NCI-H2171 treated with DMSO at 0.1 percent for 48 hours (cell line): Measurements from ENCODE around the gene VIPR2.
"Not testable (repeated sequence)": the region's sequence is repeated elsewhere in the genome, so short reads cannot be mapped to it uniquely, and the experiment has no call there.

ENCODE experiments used
- DNase-seq: peaks from one replicate; lab custom pipeline; 2025; lab: John Stamatoyannopoulos, UW

Gene VIPR2

DNA sequence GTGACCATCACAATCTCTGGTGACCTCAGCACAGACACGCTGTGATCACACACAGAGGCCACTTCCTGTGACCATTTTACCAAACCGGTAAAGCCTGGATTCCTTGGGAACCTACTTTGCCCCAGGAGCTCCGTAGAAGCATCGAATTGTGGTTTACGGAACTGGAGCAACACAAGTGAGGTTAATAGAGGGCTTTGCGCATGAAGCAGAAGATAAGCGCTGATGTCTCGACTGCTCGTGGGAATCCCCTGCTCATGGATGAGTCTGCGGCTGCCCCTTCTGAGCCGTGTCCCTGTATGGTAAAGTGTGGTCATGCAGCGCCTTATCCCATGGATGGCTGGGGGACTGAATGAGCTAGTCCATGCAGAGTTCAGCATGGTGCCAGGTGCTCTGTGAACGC, 53.6 kb downstream of the VIPR2 start:
- DNase-seq = no peak

DNA sequence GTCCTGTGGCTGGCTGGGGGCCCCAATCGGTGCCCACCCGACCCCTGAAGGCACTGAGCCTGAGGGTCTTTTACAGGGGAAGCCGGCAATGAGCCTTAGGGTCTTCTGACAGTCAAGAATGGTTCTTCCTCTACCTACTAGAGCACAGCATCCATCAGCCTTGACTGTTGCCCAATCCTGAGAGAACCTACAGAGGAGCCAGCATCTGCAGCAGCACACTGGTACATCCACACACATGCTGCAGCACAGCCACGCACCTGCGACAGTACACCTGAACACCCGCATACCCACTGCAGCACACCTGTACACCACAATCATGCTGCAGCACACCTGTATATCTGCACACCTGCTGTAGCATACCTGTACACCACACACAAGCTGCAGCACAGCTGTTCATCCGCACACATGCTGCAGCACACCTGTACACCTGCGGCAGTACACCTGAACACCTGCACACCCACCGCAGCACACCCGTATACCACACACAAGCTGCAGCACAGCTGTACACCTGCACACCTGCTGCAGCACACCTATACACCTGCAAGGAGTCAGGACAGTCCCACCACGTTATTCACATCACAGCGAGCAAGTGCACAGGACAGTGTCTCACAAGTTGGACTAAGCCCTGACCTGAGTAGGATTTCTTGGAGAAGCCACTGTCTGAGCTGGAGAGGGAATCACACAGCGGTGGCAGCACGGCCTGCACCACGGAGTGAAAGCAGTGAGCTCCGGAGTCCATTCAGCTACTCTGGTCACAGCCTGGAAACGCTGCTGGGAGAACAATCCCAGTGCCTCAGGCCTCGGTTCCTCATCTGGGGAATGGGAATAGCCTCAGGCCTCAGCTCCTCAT, 56.4 kb downstream of the VIPR2 start:
- DNase-seq = no peak

GRCh38 chr7:159086301-159086925, 58.3 kb downstream of the VIPR2 start:
- no peak for DNase-seq

DNA sequence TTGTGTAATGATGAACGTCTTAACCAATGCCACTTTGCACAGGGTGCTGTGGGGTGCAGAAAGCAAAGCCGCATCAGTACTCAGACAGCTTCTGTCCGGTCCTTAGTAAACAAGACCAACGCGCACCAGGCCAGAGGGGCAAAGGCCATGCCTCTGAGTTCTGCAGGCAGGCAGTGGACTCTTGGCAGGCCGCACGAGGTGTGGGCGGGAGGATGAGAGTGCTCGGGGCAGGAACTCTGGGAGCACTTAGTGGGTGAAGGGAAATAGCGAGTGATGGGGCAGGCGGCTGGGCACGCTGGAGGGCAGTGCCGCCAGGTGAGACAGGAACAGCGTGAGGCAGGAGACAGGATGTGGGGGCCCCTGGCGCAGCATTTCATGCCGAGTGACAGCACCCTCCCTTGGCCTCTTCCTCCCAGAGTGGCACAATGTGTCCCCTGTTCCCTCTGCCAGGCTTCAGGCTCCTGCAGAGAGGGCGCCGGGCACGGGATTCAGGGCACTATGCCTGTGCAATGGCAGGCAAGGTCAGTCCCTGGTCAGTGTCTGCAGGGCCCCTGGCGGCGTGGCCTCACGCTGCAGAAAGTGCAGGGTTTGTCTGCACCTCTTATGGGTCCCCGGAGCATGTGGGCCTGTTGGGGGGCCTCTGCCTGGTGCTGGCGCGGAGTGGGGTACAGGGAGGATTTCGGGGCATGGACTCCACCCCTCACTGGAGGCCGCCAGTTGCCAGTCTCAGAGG, 60.4 kb downstream of the VIPR2 start:
- no peak for DNase-seq

DNA sequence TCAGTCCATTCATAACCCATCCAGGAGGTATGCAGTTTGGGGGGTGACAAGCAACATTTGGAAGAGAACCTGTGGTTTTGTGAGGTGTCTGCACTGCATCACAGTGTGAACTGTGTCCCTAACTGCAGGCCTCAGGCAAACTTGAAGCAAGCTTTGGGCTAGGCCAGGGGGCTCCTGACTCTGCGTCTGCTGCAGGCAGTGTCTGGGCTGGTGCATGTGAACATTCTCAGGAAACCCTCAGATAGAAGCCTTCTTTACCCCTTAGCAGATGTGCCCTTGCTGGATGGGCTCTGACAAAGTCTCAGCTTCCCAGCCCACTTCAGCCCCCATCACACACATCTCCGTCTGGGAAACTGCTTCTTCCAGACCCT, 61.0 kb downstream of the VIPR2 start:
- DNase-seq = no peak

- DNase-seq = no peak
These were observed 61.5 kb downstream of the VIPR2 start for GRCh38 chr7:159083001-159083697.

DNA sequence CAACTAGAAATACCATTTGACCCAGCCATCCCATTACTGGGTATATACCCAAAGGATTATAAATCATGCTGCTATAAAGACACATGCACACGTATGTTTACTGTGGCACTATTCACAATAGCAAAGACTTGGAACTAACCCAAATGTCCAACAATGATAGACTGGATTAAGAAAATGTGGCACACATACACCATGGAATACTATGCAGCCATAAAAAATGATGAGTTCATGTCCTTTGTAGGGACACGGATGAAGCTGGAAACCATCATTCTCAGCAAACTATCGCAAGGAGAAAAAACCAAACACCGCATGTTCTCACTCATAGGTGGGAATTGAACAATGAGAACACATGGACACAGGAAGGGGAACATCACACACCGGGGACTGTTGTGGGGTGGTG, 62.6 kb downstream of the VIPR2 start:
- DNase-seq = not testable (repeated sequence)

DNA sequence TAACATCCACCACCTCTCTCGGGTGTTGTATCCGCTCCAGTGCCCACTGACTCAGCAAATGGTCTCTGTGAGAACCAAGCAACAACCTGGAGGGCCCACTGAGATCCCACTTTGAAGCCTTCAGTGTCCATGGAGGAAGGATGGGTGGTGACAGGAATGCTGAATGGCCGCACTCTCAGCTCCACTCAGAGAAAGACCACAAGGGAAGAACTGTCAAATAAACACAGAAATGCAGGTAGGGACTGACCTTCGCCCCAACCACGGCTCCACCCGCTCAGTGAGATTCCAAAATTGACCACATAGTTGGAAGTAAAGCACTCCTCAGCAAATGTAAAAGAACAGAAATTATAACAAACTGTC, 65.8 kb downstream of the VIPR2 start:
- no peak for DNase-seq

GRCh38 chr7:159078193-159078910, 66.3 kb downstream of the VIPR2 start:
- DNase-seq = no peak

- DNase-seq = no peak
These were observed 68.3 kb downstream of the VIPR2 start for GRCh38 chr7:159076333-159076732.

DNA sequence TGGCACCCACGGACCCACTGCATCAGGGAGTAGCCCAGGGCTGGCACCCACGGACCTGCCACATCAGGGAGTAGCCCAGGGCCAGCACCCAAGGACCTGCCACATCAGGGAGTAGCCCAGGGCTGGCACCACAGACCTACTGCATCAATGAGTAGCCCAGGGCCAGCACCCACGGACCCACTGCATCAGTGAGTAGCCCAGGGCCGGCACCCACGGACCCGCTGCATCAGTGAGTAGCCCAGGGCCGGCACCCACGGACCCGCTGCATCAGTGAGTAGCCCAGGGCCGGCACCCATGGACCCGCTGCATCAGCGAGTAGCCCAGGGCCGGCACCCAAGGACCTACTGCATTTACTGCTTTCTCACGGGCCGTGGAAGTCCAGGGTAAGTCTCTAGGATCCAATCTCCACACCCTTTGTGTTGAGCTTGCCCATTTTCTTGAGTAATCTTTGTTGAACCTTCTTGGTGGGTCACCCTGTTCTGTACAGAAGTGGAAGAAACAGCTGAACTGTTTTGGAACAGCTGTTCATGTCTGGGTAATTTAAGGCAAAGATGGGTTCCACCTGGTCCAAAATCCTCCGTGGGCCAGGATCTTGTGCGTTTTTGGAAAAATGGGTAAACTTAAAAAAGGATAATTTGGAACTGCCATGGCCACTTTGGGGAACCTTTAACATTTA, 69.0 kb downstream of the VIPR2 start:
- no peak for DNase-seq

GRCh38 chr7:159071260-159071659, 73.4 kb downstream of the VIPR2 start:
- DNase-seq = no peak

DNA sequence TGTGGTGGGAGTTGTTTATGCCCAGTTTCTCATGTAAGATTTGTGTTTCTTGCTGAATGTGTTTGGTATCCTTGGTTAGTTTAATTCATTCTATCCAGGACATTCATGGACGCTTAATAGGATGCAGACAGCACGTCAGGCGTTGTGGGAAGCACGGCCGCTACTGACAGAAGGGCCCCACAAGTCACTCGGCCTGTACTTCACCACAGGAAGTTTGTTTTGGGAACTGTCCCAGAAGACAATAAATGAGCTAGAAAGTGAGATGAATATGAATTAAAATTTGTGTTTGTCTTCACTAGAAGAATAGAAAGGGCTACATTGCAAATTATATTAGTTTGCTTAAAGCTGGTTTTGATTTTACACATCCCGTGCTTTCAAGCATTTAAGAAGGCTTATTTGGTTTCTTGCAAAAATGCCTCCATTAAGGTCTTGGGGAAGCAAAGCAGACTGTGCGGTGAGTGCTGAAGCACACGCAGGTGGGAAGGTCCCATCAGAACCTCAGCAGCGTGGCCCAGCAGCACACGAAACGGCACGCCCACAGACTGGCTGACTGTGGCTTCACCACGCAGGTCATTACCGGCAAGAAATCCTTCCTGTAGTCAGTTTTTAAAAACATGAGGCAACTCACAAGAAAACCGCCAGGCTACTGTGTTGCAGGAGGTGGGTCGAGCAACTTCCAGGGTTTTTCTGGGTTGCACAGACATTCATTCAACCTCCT, 74.1 kb downstream of the VIPR2 start:
- DNase-seq = no peak

DNA sequence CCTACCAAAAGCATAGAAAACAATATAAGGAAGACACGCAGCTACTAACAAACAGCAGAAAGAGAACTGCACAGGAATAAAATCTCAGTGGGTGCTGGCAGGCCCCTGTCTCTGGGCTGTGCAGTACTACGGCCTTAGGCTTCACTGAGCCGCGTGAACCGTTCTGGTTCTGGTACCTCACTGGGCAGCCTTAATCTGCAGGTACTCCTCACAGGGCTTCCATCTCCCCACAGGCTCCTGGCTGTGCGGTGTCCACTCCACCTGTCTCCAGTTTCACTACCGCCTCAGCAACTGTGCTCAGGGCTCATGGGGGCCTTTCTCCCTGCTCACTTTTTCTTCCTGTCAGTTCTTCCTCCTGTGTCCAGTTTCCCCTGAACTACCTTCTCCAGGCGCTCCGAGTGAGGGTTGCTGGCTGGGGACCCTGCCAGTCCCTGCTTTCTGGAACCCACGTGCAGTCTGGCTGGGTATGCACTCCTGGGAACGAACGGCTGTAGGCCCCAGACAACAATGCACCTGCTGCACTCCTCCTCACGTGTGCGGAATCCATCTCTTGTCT, 75.7 kb downstream of the VIPR2 start:
- no peak for DNase-seq

DNA sequence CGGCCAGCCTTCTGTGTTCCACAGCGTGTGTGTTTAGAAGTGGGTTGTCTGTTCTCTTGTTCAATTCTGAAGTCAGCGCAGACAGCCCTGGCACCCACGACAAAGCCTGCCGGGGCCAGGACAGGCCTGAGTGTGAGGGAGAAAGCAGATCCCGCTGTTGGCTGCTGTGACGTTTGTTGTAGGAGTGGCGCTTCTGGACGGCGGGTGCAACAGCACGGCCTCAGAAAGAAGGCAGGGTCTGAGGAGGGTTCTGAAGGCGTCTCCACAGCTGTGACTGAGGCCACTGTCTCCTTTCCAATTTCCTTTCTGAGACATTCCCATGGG, 76.2 kb downstream of the VIPR2 start:
- DNase-seq = no peak

DNA sequence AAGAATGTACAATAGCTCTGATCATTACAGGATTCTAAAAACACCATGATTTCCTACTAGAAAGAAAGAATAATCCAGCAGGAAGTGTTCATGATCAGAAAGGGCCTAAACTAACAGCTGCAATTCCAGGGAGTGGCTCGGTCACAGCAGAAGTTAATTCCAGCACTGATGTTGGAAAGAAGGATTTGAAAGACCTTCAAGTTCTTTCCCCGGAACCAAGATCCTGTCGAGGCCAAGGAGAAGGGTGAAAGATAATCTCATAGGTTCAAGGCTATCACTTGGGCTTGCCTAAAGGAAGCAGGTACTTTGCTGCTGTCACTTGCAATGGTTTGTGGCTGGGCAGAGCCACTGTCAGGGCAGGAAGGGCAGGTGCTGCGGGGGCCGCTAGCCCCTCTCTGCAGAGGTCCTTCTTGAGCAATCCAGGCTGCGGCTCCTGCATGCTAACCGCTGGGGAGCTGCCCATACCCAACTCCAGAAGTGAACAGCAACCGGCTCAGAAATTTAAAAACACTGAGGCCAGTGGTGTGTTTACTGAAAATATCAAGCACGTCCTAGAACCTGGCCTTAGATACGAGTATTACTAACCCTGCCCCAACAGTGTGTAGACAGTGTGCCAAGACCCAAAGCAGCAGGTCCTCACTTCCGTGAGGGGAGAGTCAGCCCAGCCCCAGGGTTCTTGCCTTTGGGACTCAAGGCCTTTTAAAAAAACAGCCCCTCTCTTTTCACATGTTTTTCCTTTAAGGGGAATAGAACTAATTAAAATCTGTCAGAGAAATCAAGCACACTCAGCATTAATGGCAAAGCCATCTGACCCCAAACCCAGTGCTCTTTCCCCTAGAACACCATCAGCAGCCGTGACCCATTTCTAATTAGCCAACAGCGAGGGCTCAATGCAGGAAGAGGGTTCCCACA, 76.8 kb downstream of the VIPR2 start:
- no peak for DNase-seq

DNA sequence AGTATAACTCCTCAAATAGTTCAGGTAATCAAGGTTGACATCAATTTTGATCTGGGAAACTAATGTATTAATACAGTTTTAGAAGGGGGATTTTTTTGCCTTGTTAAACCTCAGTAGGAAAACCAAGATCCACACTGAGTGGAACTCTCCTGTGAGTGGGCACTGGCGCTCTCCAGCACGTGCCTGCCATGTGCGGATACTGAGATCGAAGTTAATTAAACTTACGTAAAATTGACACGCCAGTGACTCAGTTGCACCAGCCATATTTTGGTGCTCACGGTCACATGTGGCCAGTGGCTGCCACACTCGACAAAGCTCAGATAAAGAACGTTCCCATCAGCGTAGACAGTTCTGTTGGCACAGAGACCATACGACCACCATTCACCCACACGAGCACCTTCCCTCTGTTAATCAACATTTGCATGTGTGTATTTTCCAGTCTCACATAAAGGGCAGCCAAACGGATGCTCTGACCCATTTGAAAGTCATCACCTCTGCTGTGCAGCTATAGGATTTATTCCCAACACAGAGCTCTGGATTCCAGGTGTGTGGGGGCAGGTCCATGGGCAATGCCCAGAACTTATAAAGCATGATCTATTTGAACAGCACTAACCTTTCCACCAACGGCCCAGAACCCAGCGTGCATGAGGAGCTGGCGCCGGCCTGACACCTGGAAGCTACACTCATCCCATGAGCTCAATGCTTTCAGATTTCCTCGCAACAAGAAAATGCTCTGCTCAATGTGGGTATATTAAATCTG, 77.7 kb downstream of the VIPR2 start:
- no peak for DNase-seq

DNA sequence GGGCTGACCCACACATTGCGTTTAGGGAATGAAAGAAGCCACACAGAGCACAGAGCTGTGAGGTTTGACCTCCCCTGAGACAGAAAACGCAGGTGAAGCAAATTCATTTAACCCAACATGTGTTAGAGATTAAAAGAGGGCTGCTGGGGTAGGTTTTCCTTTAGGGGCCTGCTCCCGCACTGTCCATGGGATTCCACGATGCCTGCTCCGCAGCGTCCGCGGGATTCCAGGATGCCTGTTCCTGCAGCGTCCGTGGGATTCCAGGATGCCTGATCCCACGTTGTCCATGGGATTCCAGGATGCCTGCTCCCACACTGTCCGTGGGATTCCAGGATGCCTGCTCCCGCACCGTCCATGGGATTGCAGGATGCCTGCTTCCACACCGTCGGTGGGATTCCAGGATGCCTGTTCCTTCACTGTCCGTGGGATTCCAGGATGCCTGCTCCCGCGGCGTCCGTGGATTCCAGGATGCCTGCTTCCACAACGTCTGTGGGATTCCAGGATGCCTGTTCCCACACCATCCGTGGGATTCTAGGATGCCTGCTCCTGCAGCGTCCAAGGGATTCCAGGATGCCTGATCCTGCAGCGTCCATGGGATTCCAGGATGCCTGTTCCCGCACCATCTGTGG, 78.7 kb downstream of the VIPR2 start:
- DNase-seq = no peak
